Skin of body (tissue), 3 donors: Measurements from ENCODE around the gene PTPRN2. TPM values are rescaled to one million over a fixed set of nuclear protein-coding genes. Genes with fewer than 3 reads are reported as not detected.
"Not testable (repeated sequence)": the region's sequence is repeated elsewhere in the genome, so short reads cannot be mapped to it uniquely, and the experiment has no call there.

Source experiments
- DNase-seq: peaks from one replicate; lab custom pipeline; 2025; lab: John Stamatoyannopoulos, UW
- small RNA-seq: library from RNA; depleted of rRNA; stranded (forward); fragments of <200 nt; gene quantifications from one replicate; pipeline ENCODE3, GENCODE V24; 2014; ENCODE audit warnings: low replicate concordance
- total RNA-seq: library from RNA; depleted of rRNA; stranded (reverse); fragments of >200 nt; gene quantifications from one replicate; pipeline ENCODE4 v1.2.3, GENCODE V29; 2014

Gene PTPRN2
- total RNA-seq, 1 donor from 2014 or later = 0.99 TPM

GRCh38 chr7:157500171-157500960 lies 1087.3 kb downstream of the PTPRN2 start:
- no peak for DNase-seq

GRCh38 chr7:157499835-157500153 lies 1087.8 kb downstream of the PTPRN2 start:
- DNase-seq = no peak

DNA sequence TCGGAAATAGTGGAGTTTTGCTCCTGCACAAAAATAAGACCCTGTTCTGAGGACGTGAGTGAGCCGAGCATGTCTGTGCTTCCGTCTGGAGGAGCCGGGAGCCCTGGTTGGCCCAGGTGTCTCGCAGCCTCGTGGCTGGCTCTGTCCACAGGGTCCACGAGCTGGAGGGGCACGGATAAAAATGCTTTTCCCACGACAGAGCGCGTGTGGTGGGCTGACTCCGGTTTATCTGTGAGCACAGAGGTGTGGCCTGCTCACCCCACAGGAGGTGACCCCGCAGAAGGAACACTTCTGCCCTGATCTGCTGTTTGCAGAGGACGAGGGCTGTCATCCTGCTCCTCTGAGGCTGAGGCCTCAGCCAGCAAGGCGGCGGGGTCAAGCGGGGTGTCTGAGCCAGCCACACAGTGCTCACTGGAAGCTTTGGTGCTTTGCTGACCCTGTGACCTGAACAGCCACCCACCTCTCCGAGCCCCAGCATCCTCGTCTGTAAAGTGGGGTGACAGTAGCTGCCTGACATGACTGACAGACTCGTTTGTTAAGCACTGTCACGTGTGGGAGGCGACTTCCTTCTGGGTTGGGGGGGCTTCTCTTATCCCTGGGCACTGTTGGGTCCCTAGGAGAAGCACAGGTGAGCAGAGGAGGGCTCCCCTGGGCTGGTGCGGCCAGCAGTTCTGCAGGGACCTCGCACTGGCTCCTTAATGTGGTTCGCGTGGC lies 1088.3 kb downstream of the PTPRN2 start:
- DNase-seq = no peak

DNA sequence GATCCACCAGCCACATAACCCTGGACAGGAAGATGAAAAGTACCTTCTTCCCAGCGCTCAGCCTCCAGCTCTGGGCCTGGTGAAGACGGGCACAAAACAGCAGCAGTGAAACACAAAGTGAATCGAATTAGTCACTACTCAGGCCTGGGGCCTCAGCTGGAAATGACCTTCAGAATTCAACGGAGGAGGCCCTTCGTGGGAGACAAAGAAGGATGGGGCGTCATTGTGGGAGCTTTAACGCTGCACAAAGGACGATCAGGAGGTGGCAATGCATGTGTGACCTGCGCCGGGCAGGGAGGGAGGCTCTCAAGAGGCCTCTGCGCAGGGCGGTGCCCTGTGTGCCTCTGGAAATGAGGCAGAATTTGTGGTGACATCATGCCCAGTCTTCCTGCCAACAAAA lies 1089.0 kb downstream of the PTPRN2 start:
- no peak for DNase-seq

GRCh38 chr7:157497744-157498651 lies 1089.6 kb downstream of the PTPRN2 start:
- DNase-seq = no peak

DNA sequence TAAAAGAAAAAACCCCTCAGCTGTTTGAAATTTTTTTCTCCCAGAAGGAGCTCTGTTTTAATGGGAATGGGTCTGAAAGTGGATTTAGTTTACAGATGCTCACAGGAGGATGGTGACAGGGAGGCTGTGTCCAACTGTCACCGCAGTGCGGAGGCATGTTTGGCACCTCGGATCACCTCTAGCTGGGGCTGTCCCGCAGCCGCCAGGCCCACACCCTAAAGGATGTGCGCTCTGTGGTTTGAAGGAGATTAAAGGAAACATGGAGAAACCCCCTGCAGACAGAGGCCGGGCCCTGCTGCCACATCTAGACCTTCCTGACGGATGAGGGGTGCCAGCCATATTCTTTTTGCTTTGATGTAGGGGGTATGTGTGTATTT lies 1090.3 kb downstream of the PTPRN2 start:
- DNase-seq = no peak

GRCh38 chr7:157496416-157497275 lies 1091.0 kb downstream of the PTPRN2 start:
- DNase-seq = no peak

GRCh38 chr7:157495594-157495993 lies 1092.0 kb downstream of the PTPRN2 start:
- DNase-seq = no peak

DNA sequence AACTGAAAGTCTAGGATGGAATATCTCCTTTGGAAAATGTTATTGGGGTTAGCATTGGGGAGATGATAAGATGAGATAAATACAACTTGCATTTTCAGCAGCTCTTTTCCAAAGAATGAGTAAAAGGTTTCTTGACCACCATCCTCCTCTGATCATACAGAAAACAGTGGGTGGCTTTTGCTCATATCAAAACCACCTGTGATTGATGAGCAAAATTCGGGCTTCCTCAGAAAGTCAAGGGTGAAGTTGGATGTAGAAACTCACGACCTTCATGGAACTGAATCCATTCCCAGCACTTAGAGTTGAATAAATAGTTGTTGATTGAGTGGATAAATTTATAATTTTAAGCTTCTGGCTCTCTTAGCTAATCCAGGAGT lies 1092.5 kb downstream of the PTPRN2 start:
- no peak for DNase-seq

DNA sequence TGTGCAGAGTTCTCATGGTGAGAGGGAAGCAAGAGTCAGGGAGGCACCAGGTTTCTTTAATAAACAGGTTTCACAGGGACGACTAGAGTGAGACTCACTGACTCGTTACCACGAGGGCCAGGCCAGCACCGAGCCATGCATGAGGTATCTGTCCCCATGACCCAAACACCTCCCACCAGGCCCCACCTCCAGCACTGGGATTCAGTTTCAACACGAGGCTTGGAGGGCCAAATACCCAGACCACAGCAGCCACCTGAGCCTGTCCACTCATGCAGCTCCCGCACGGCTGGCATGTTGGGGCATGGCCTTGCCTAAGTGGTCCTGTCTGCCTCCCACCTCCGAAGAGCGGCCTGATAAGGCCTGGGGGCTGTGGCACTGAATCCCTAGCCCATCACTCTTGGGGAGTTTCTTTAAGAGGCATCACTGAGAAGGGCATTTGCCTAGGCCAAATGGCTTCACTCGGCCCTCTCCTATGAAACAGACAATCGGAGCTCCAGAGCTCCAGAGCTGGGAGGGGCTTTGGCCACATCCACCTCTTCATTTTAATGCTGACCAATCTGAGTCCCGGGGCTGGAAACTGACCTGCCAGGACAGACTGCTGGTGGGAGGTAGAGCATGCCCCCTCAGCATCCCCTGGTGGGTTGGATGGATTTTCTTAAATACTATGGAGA lies 1093.0 kb downstream of the PTPRN2 start:
- no peak for DNase-seq

DNA sequence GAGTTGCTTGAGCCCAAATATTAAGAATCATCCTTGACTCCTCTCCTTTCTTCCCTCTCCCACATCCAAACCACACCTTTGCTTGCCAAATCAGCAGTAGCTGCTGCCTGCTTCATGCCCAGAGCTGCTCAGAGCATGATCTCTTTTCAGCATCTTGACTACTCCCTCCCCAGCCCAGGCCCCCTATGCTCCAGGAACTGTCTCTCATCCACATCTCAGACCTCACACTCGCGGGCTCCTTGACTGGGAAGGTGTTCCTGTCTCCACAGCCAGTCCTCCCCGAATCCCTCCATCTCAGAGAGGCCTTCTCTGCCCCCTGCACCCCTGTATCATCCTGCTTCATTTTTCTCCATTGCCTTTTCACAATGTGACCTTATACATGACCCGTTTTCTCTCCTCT lies 1093.8 kb downstream of the PTPRN2 start:
- no peak for DNase-seq

DNA sequence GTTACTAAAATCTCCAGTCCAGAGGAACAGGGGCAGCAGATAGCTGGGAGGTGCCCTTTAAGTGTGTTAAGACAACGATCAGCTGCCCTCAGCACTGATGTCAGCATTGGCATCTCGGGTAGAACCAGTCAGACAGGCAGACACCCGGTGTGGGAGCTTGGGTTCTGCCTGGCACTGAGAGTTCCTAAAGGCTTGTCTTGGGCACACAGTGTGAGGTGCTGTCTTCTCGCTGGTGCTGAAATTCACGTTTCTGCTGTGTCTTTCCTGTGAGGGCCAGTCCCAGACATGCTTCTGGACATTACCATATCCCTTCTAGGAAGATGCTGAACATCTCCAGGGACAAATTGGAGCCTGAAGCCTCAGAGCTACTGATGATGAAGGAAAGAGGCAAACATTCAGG lies 1094.6 kb downstream of the PTPRN2 start:
- DNase-seq = no peak

GRCh38 chr7:157490465-157490912 lies 1097.1 kb downstream of the PTPRN2 start:
- no peak for DNase-seq

DNA sequence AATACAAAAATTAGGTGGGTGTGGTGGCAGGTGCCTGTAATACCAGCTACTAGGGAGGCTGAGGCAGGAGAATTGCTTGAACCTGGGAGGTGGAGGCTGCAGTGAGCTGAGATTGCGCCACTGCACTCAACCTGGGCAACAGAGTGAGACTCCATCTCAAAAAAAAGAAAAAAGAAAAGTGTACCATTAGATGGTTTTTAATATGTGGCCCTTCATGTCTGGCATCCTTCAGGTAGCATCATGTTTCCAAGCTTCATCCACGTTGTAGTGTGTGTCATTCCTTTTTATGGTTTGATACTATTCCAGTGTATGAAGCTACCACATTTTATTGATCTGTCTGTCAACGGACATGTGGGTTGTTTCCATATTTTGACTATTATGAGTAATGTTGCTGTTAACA lies 1097.8 kb downstream of the PTPRN2 start:
- DNase-seq = not testable (repeated sequence)

Small RNA genes lying within 50 kb of the gene (small RNA-seq; reads per million reads assigned to genes)
- gene MIR153-2 = not detected
- gene MIR5707 = not detected
- not detected for gene MIR595
- not detected for gene THAP5P1

Other genes with a start within 250 kb of the PTPRN2 start
- 18.5 TPM for gene NCAPG2, start 117.0 kb upstream of the PTPRN2 start, total RNA-seq
- gene ESYT2, start 241.7 kb upstream of the PTPRN2 start, total RNA-seq = 58.0 TPM